Activated naive CD4-positive, alpha-beta T cell treated with anti-CD3 and anti-CD28 coated beads, Interleukin-2, amount 10 ng/mL, durations not matched to agents 7 days and 5 days (primary cell): ENCODE results near the gene WDR27.

ENCODE experiments used
- CTCF ChIA-PET: fragments of 350-600 bp; sonication (Branson Sonifier 250); formaldehyde crosslinking; loops from one replicate; lab custom pipeline; 2021; ENCODE audit warnings: antibody characterized with exemption; lab: Charles Lee
- DNase-seq: peaks from one replicate; pipeline ENCODE4 v3.0.0-alpha.2; 2020
- H3K27ac Mint-ChIP-seq: one replicate; pipeline ENCODE4 v1.8.0; 2021; ENCODE audit warnings: mild to moderate bottlenecking, moderate library complexity, mixed read lengths
- H3K27me3 Mint-ChIP-seq: one replicate; pipeline ENCODE4 v1.8.0; 2021; ENCODE audit warnings: mild to moderate bottlenecking, mixed read lengths
- H3K36me3 Mint-ChIP-seq: one replicate; pipeline ENCODE4 v1.8.0; 2021; ENCODE audit warnings: mixed read lengths
- H3K4me1 Mint-ChIP-seq: one replicate; pipeline ENCODE4 v1.8.0; 2021; ENCODE audit warnings: mixed read lengths
- H3K4me3 Mint-ChIP-seq: one replicate; pipeline ENCODE4 v1.8.0; 2021; ENCODE audit warnings: mild to moderate bottlenecking, moderate library complexity, mixed read lengths
- H3K9me3 Mint-ChIP-seq: one replicate; pipeline ENCODE4 v1.8.0; 2021; ENCODE audit warnings: mixed read lengths

WDR27 gene

DNA sequence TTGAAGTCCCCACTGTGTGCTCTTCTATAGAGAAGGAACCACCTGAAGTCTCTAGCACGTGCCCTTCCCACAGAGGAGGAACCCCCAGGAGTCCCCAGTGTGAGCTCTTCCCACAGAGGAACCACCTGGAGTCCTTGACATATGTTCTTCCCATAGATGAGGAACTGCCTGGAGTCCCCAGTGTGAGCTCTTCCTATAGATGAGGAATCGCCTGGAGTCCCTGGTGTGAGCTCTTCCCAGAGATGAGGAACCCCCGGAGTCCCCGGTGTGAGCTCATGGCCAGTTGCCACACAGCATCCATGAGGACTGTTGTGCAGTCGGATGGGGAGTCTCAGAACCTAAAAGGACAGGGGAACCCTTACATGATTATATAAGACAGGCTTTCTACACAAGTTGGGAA, 290.1 kb downstream of the WDR27 start:
- Mint-ChIP-seq H3K27me3 (no peaks in the 10 kb centered on the region), H3K4me3 (no peak overlapping the region), H3K9me3 (peaks cover 7% of the 10 kb centered on the region), H3K4me1 (no peaks in the 10 kb centered on the region), H3K36me3 (no peaks in the 10 kb centered on the region), H3K27ac (no peak overlapping the region)
- CTCF ChIA-PET = no interaction called here
- no peak for DNase-seq

DNA sequence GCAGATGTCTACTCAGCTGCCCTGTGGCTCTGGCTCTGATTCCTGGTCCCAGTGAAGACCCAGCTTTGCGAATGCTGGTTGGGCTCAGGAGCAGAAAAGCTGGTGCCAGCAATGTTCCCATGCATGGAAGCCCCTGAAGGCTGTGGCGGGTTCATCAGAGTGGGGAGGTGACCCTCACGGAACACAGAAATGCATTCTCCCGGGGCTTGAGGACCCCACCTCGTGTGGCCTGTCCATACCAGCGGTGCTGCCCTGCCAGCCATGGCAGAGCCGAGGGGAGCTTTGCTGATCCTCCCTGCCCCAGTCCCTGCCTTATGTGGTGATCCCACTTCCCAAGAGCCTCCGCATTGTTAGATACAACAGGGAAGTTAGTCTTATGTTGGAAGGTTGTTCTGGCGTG, 290.5 kb downstream of the WDR27 start:
- no peak for DNase-seq
- Mint-ChIP-seq H3K27me3 (no peaks in the 10 kb centered on the region), H3K27ac (no peak overlapping the region), H3K36me3 (no peaks in the 10 kb centered on the region), H3K9me3 (peaks cover 7% of the 10 kb centered on the region), H3K4me3 (no peak overlapping the region), H3K4me1 (no peaks in the 10 kb centered on the region)
- CTCF ChIA-PET = no interaction called here

DNA sequence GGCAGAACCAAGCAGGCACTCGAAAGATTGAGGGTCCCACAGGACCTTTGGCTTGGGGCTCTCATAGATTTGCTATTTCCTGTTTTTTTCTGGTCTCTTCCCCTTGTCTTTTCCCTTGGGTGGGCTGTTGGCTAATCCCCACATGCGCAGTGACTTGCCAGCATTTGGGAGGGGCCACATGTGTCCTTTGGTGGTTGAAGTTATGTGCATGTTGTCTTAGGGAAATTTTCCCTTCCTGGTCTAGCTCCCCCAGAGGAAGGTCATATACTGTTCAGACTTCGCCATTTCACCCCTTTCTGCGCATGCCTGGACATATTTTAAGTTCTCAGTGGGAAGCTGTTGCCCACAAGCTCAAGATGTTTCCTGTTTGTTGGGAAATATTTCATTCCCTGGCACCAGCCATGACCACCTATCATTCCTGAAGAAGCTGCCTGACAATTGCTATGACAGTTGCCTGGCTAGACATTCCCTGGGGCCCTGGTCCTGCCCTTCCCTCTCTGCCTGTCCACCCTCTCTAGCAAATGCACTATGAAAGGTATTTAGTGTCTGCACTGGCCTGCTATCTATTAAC, 292.0 kb downstream of the WDR27 start:
- Mint-ChIP-seq H3K4me1 (no peaks in the 10 kb centered on the region), H3K27me3 (peaks cover 3% of the 10 kb centered on the region), H3K27ac (no peak overlapping the region), H3K36me3 (no peaks in the 10 kb centered on the region), H3K9me3 (peaks cover 3% of the 10 kb centered on the region), H3K4me3 (no peak overlapping the region)
- DNase-seq = no peak
- CTCF ChIA-PET = no interaction called here

DNA sequence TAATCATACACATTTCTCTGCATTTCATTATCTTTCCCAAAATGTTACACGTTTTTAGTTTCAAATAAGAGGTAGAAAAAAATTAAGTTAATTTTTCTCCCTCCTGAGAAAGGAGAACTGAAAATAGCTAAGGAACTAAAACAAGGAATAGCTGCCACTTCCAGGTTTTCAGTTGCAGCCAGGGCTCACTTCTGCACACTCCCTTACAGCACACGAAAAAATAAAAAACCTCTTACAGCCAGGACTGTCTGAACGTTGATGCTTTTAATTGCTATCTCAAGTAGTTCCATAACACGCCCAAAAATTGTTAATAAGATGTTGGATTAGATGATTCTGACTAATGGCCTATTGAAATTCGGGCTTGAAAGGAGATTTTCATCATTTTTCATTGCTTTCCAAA, 294.5 kb downstream of the WDR27 start:
- H3K27ac Mint-ChIP-seq = no peak overlapping the region
- CTCF ChIA-PET = interaction anchor here (0.7 kb wide), 1 partner anchor 1103 kb away, joined by 3 read pairs; no protein-coding TSS in a partner anchor
- H3K27me3 Mint-ChIP-seq = peaks cover 3% of the 10 kb centered on the region
- no peak for DNase-seq
- H3K9me3 Mint-ChIP-seq = no peaks in the 10 kb centered on the region
- no peaks in the 10 kb centered on the region for H3K36me3 Mint-ChIP-seq
- no peaks in the 10 kb centered on the region for H3K4me1 Mint-ChIP-seq
- no peak overlapping the region for H3K4me3 Mint-ChIP-seq
